NB4 (cell line): ENCODE results near the gene HCCS.

ENCODE experiments used
- MYC ChIP-seq: IDR thresholded peaks from 2 replicates; pipeline ENCODE4 v1.6.1; 2011; ENCODE audit warnings: low read depth, low read length
- POLR2A ChIP-seq: IDR thresholded peaks from 2 replicates; pipeline ENCODE4 v1.6.1; 2011; ENCODE audit warnings: mild to moderate bottlenecking; ENCODE audit not compliant: insufficient read length; ENCODE audit errors: extremely low read depth
- TF ChIP-seq, protein P1 (sequence below): IDR thresholded peaks from 2 replicates; pipeline ENCODE4 v1.6.1; 2011; ENCODE audit warnings: low read depth, low read length
- TF ChIP-seq, protein P2 (sequence below): IDR thresholded peaks from one replicate; pipeline ENCODE4 v1.5.1; 2012; ENCODE audit warnings: low read depth, low read length

GRCh38 chrX:11108253-11108941, 2.7 kb upstream of the HCCS start:
- TF ChIP-seq, protein P1, sequence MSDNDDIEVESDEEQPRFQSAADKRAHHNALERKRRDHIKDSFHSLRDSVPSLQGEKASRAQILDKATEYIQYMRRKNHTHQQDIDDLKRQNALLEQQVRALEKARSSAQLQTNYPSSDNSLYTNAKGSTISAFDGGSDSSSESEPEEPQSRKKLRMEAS: no peak
- TF ChIP-seq, protein P2, sequence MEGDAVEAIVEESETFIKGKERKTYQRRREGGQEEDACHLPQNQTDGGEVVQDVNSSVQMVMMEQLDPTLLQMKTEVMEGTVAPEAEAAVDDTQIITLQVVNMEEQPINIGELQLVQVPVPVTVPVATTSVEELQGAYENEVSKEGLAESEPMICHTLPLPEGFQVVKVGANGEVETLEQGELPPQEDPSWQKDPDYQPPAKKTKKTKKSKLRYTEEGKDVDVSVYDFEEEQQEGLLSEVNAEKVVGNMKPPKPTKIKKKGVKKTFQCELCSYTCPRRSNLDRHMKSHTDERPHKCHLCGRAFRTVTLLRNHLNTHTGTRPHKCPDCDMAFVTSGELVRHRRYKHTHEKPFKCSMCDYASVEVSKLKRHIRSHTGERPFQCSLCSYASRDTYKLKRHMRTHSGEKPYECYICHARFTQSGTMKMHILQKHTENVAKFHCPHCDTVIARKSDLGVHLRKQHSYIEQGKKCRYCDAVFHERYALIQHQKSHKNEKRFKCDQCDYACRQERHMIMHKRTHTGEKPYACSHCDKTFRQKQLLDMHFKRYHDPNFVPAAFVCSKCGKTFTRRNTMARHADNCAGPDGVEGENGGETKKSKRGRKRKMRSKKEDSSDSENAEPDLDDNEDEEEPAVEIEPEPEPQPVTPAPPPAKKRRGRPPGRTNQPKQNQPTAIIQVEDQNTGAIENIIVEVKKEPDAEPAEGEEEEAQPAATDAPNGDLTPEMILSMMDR: no peak
- TF ChIP-seq POLR2A (no peak), MYC (no peak)
